Central memory CD8-positive, alpha-beta T cell (primary cell): ENCODE data around the gene OMP.

ENCODE experiments used
- ATAC-seq: fragments of 150-1000 bp; cut with Tn5 transposase; replicated peaks from 2 replicates; pipeline ENCODE4 v1.10.0; 2022; ENCODE audit warnings: mild to moderate bottlenecking, moderate FRiP score, moderate number of reproducible peaks; ENCODE audit not compliant: poor library complexity, severe bottlenecking; ENCODE audit errors: extremely low read depth
- DNase-seq, 2 donors: peaks; one replicate each; pipeline ENCODE4 v3.0.0; 2021; ENCODE audit warnings: low spot score in 2 of 2
- H3K27ac Mint-ChIP-seq: one replicate; pipeline ENCODE4 v1.8.0; 2022; ENCODE audit warnings: low read depth, mild to moderate bottlenecking, moderate library complexity, mixed read lengths
- H3K27me3 Mint-ChIP-seq: one replicate; pipeline ENCODE4 v1.8.0; 2022; ENCODE audit warnings: mixed read lengths
- H3K36me3 Mint-ChIP-seq: one replicate; pipeline ENCODE4 v1.8.0; 2022; ENCODE audit warnings: mild to moderate bottlenecking, moderate library complexity, mixed read lengths; ENCODE audit not compliant: insufficient read depth
- H3K4me1 Mint-ChIP-seq: one replicate; pipeline ENCODE4 v1.8.0; 2022; ENCODE audit warnings: mixed read lengths
- H3K4me3 Mint-ChIP-seq: one replicate; pipeline ENCODE4 v1.8.0; 2022; ENCODE audit warnings: mild to moderate bottlenecking, moderate library complexity, mixed read lengths
- H3K9me3 Mint-ChIP-seq: one replicate; pipeline ENCODE4 v1.8.0; 2022; ENCODE audit warnings: mixed read lengths

Gene OMP

DNA sequence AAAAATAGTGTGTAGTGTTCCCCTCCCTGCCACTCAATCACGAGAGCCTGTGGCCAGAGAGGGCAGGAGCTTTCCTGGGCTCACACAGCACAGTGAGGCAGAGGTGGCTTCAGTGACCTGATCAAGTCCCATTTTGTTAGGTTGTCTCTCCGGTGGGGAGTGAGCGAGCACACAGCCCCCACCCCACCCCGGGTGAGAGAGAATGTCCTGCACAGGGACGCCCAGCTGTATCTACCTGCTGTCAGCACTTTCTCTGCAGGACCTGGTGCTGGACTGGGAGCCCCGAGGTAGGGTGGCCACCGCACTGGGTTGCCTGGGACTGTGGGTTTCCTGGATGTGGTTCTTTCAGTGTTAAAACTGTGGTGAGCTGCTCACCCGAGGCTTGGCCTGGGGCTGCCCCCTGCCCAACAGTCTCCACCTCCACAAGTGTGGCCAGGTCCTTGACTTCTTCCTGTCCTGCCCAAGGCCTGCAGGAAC, 29.8 kb upstream of the OMP start:
- no peak for DNase-seq
- peak overlapping the region; percentile 46 for H3K4me3 Mint-ChIP-seq

DNA sequence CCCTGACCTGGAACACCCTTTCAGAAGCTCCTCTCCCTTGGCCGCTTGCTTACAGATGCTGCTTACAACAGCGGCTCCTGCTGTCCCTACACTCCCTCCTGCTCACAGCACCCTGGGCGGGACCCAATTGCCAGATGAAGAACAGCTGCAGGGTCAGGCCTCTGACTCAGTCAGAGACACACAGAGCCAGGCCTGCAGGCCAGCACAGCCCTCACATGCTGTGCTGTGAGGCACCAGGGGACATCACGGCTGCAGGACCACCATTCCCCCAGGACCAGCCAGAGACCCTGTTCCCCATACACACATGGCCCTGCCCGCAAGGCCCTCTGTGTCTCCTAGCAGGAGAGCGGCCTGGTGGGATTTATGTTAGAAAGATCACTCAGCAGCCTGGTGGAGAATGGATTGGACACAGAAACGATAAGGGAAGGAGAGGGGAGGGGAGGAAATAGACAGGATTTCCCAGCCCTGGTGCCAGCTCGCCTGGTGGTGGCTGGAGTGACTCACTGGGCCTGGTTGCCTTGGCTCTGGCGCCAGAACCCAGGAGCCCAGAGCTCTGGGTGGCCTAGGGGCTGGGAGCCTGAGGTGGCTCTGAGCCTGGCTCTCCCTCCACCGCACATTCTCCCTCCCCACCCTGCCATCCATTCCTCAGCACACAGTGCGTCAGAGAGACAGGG, 29.2 kb upstream of the OMP start:
- Mint-ChIP-seq H3K9me3 (no peaks in the 10 kb centered on the region), H3K4me1 (peaks cover 22% of the 10 kb centered on the region), H3K27ac (no peak overlapping the region), H3K4me3 (peak overlapping the region; percentile 46), H3K36me3 (no peaks in the 10 kb centered on the region), H3K27me3 (no peaks in the 10 kb centered on the region)
- ATAC-seq, result no peak
- DNase-seq, result no peak

More for the DNA sequence above, 29.8 kb upstream of the OMP start:
- H3K27ac Mint-ChIP-seq, result no peak overlapping the region
- H3K4me1 Mint-ChIP-seq, result peaks cover 26% of the 10 kb centered on the region
- H3K9me3 Mint-ChIP-seq, result no peaks in the 10 kb centered on the region
- no peaks in the 10 kb centered on the region for H3K36me3 Mint-ChIP-seq
- ATAC-seq, result peak; percentile 14
- H3K27me3 Mint-ChIP-seq, result no peaks in the 10 kb centered on the region

DNA sequence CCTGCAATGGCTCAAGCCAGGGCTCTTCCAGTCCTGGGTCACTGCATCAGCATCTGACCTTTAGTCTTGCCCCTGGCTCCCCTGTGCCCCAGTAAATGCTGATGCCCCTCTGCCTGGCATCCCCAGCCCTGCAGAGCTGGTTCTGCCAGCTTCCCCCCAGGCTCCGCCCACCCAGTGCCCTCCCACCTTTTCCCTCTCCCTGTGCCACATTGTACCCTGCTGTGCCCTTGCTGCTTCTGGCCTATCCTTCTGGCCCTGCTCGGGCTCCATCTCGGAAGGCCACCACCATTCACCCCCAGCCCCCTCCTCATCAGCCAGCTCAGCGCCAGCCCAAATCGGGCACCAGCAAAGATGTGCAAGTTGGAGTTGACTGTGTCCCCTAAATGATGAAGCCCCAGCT, 28.4 kb upstream of the OMP start:
- no peaks in the 10 kb centered on the region for H3K9me3 Mint-ChIP-seq
- H3K36me3 Mint-ChIP-seq, result no peaks in the 10 kb centered on the region
- no peak for DNase-seq
- H3K4me1 Mint-ChIP-seq, result peaks cover 21% of the 10 kb centered on the region
- H3K27me3 Mint-ChIP-seq, result no peaks in the 10 kb centered on the region
- no peak overlapping the region for H3K27ac Mint-ChIP-seq
- no peak overlapping the region for H3K4me3 Mint-ChIP-seq
- no peak for ATAC-seq

DNA sequence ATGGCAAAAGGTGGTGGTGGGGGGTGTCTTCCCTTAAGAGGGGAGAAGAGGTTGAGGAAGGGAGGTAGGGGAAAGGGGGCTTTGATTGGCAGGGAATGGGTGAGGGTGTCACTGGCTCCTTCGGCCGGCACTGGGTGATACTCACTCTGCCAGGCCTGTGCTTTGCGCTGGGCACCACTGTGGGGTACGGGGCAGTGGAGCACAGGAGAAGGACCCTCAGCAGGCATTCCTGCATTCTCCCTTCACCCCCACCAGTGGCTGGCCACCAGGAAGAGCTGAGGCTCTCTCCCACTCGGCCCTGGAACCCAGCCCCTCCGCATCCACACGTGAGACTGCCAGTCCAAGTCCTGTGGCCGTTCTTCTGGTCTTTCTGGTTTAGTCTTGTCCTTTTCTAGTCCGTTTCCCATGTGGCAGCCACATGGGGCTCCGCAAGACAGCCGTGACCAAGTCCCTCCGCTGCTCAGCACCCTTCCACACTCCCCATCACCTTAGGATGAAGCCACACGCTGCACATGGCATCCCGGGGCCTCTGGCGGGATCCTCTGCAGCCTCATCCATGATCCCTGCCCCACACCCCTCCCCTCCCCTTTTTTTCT, 27.9 kb upstream of the OMP start:
- no peaks in the 10 kb centered on the region for H3K27me3 Mint-ChIP-seq
- H3K9me3 Mint-ChIP-seq, result no peaks in the 10 kb centered on the region
- H3K36me3 Mint-ChIP-seq, result no peaks in the 10 kb centered on the region
- DNase-seq (no peak), ATAC-seq (no peak)
- peaks cover 21% of the 10 kb centered on the region for H3K4me1 Mint-ChIP-seq
- H3K27ac Mint-ChIP-seq, result no peak overlapping the region
- H3K4me3 Mint-ChIP-seq, result no peak overlapping the region

DNA sequence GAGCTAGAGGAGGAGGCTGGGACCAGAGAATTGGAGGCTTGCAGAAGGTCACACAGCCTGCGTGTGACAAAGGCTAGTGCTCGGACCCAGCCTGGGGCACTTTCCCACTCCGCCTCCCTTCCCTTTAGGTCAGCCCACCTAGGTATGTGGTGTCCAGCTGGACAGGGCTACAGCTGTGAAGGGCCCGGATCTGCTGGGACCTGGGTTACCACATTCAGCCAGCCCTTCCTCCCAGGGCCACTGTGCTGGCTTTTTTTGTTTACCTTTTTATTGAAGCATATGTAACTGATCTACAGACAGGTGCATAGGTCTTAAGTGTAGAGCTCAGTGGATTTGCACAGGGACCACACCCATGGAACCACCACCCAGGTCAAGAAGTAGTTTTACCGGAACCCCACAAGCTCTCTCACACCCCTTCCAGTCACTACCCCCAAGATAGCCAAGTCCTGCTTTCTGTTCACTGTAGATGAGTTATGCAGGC, 27.2 kb upstream of the OMP start:
- Mint-ChIP-seq H3K27ac (no peak overlapping the region), H3K4me1 (peaks cover 21% of the 10 kb centered on the region), H3K4me3 (no peak overlapping the region), H3K9me3 (no peaks in the 10 kb centered on the region), H3K36me3 (no peaks in the 10 kb centered on the region), H3K27me3 (no peaks in the 10 kb centered on the region)
- no peak for ATAC-seq
- no peak for DNase-seq

DNA sequence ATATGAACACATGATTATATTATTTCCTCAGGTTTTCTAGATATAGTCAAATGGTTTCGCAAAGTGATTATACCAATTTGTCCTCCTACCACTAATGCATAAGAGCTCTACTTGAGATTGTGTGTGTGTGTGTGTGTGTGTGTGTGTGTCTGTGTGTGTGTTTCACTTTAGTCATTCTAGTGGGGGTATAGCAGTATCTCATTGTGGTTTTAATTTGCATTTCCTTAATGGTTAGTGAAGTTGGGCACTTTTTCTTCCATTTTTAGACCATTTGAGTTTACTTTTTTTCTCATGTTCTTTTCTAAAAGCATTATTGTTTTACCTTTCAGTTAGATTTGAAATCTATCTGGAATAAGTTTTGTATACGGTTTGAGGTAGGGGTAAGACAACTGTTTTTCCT, 23.0 kb upstream of the OMP start:
- Mint-ChIP-seq H3K36me3 (no peaks in the 10 kb centered on the region), H3K27me3 (no peaks in the 10 kb centered on the region), H3K4me3 (no peak overlapping the region), H3K27ac (no peak overlapping the region), H3K4me1 (peaks cover 6% of the 10 kb centered on the region), H3K9me3 (no peaks in the 10 kb centered on the region)
- ATAC-seq (no peak), DNase-seq (no peak)

DNA sequence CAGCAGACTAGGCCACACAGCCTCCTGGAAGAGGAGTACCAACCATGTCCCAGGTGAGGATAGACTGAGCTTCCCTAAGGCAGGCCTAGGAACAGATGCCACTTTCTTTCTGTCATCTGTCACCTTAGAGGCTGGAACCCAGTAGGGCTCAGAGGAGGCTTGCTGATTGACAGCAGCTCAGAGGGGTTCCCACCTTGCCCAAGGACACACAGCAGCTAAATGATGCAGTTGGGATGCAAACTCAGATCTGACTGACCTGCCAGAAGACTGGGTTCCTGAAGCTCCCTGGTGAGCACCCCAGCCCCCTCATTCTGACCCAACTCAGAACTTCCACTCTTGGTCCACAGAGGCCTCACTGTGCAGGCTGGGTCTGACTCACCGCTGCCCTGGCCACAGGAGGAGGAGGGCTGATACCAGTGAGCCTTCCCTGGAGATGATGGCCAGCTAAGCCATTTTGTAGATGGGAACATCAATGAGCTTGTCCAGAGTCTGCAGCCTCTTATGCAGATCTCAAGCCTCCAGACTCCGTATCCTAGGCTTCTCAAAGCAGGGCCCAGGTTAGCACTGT, 21.9 kb upstream of the OMP start:
- ATAC-seq (no peak), DNase-seq (no peak)
- Mint-ChIP-seq H3K36me3 (no peaks in the 10 kb centered on the region), H3K27me3 (no peaks in the 10 kb centered on the region), H3K4me3 (no peak overlapping the region), H3K4me1 (peaks cover 6% of the 10 kb centered on the region), H3K27ac (no peak overlapping the region), H3K9me3 (no peaks in the 10 kb centered on the region)

DNA sequence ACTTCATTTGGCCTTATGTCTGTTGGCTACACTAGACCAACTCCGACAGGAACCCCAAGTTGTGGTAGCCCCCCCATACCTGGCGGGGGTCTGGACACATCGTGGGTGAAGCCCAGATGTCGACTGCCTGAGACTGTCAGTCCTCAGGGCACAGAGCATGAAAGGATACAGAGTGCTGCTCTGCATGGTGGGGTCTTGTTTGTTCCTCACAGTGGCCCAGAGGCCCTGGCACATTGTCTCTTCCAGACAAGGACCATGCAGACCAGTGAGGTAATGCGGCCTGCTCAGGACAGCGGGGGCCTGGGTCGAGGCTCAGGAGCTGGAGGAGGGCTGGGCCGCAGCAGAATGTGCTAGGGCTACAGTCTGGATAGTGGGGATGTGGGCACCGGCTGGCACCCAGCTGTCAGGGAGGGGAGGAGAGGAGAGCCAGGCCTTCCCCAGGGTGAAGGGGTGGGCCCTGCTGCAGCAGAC, 21.2 kb upstream of the OMP start:
- H3K4me1 Mint-ChIP-seq, result peaks cover 6% of the 10 kb centered on the region
- no peaks in the 10 kb centered on the region for H3K9me3 Mint-ChIP-seq
- ATAC-seq (no peak), DNase-seq (no peak)
- H3K4me3 Mint-ChIP-seq, result no peak overlapping the region
- no peaks in the 10 kb centered on the region for H3K36me3 Mint-ChIP-seq
- H3K27ac Mint-ChIP-seq, result no peak overlapping the region
- H3K27me3 Mint-ChIP-seq, result no peaks in the 10 kb centered on the region

DNA sequence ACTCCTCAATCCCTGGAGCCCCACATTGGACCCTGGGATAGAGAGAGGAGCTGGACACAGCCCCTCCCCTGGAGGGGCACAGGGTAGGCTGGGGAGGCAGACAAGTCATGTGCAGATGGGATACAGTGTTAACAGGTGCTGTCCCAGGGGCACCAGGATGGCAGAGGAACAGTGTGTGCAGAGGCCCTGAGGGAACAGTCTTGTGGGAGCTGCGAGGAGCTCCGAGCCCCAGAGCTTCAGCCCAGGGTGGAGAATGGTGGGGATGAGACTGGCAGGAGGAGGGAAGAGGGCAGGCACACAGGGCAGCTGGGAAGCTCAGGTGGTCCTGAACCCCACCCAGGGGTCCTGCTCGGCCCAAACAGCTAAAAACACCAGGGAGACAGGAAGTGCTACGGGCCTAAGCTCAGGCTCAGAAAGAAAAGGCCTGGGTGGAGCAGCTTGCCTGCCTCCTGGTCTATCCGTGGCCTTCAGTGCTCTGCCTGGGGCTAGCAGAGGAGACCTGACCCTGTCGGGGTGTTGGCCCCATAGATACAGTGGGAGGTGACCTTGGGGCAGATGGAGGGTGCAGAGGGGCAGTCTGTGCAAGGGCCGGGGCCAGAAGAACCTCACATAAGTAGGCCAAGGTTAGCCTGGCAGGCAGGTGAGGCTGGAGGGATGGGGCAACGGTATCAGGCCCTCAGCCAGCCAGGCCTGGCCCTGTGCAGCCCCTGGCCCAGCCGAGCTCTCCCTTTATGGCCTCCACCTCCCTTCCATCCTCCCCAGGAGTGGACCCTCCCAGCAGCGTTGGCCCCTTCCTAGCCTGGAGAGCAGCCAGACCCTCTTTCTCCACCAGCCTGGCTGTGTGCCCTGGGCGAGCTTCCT, 20.4 kb upstream of the OMP start:
- ATAC-seq, result no peak
- Mint-ChIP-seq H3K36me3 (no peaks in the 10 kb centered on the region), H3K4me3 (peak overlapping the region; percentile 55), H3K4me1 (peaks cover 6% of the 10 kb centered on the region), H3K27me3 (no peaks in the 10 kb centered on the region), H3K27ac (peak overlapping the region; percentile 87), H3K9me3 (no peaks in the 10 kb centered on the region)
- no peak for DNase-seq

DNA sequence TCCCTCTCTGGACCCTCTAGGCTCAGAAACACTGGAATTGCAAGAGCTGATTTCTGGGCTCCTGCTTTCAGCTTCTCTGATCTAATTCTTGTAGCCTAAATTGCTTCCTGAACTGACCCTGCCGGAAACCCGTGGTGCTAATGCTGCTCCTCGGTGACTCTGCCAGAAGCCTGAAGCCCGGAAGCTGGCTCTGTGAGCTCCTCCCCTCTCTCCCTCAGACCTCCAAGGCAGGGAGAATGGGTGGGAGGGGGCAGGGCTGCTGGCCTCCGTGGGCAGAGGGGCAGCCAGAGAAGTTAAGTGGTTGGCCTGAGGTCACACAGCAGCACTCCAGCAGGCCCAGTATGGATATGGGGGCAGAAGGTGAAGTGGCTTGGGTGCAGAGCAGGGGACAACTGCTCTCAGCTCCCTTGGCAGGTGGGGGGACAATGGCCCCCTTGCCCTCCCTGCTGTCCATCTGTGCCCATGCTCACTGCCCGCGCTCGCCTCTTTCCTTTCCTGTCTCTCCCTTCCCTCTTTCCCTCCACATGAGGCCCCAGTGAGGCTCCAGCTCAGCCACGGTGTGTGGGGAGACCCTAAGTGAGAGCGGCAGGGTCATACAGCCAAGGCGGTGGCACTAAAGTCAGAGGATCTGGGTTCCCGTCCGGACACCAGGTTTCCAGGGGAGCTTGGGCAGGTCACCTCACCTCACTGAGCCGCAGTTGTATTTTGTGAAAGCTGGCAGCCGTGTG, 19.6 kb upstream of the OMP start:
- H3K36me3 Mint-ChIP-seq, result no peaks in the 10 kb centered on the region
- H3K4me3 Mint-ChIP-seq, result peak overlapping the region; percentile 55
- peaks cover 6% of the 10 kb centered on the region for H3K4me1 Mint-ChIP-seq
- no peaks in the 10 kb centered on the region for H3K27me3 Mint-ChIP-seq
- peak overlapping the region; percentile 87 for H3K27ac Mint-ChIP-seq
- DNase-seq (no peak), ATAC-seq (no peak)
- H3K9me3 Mint-ChIP-seq, result no peaks in the 10 kb centered on the region

DNA sequence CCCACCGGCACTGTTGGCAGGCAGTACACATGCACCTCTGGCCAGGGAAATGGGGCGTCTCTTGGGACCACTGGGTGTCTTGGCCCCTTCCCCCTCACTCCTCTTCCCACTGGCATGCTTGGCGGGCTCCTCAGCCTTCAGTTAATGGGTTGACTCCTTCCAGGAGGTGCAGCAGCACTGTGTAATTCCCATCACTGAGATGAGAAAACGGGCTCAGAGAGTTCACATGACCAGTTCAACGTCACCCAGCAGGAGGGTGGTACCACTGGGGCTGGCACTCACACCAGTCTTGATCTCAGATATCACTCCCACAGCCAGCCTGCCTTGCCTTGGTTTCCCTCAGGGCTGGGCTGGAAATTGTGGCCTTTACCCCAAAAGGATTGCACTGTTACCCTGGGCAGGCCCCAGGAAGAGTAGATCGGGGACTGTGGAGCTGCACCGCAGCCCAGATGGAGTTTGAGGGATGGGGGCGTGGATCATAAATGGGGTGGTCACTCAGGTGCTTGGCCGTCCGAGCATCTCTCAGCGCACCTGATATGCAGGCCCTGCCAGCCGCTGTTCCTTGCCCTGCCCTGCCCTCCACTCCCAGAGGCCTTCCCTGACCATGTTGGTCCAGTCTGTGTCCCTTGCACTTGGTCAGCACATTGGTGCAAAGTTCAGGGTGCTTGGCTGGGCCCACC, 18.9 kb upstream of the OMP start:
- H3K27ac Mint-ChIP-seq, result peak overlapping the region; percentile 8
- H3K9me3 Mint-ChIP-seq, result no peaks in the 10 kb centered on the region
- no peaks in the 10 kb centered on the region for H3K36me3 Mint-ChIP-seq
- H3K4me1 Mint-ChIP-seq, result peaks cover 6% of the 10 kb centered on the region
- ATAC-seq, result no peak
- DNase-seq, result no peak
- no peak overlapping the region for H3K4me3 Mint-ChIP-seq
- no peaks in the 10 kb centered on the region for H3K27me3 Mint-ChIP-seq
